HG02870 (cell line): ENCODE data around the gene F7.

Experiments
- ATAC-seq: cut with Tn5 transposase; IDR thresholded peaks from one replicate; pipeline ENCODE4 v1.9.1; 2021; ENCODE audit warnings: mild to moderate bottlenecking, moderate library complexity; ENCODE audit not compliant: unreplicated experiment

The F7 gene

GRCh38 chr13:113166681-113167080 is 61.1 kb downstream of the F7 start:
- ATAC-seq: no peak

- ATAC-seq: no peak
These were observed 61.6 kb downstream of the F7 start for GRCh38 chr13:113167155-113167554.

GRCh38 chr13:113167575-113167974 is 62.0 kb downstream of the F7 start:
- no peak for ATAC-seq

- ATAC-seq: no peak
These were observed 62.6 kb downstream of the F7 start for GRCh38 chr13:113168211-113168610.

GRCh38 chr13:113169277-113170272 is 64.0 kb downstream of the F7 start:
- ATAC-seq: no peak
